NB4 (cell line): Measurements from ENCODE around the gene BARX1.
A peak's percentile ranks its signal among the peaks of the same experiment; 100 is the strongest.

ENCODE experiments used
- DNase-seq: peaks from one replicate; pipeline ENCODE4 v3.0.0; 2010; ENCODE audit warnings: low read depth
- H3K4me3 ChIP-seq: one replicate; pipeline ENCODE4 v1.5.1; 2011; ENCODE audit warnings: mild to moderate bottlenecking, low read depth, low read length, moderate library complexity
- MYC ChIP-seq: IDR thresholded peaks from 2 replicates; pipeline ENCODE4 v1.6.1; 2011; ENCODE audit warnings: low read depth, low read length
- POLR2A ChIP-seq: IDR thresholded peaks from 2 replicates; pipeline ENCODE4 v1.6.1; 2011; ENCODE audit warnings: mild to moderate bottlenecking; ENCODE audit not compliant: insufficient read length; ENCODE audit errors: extremely low read depth
- TF ChIP-seq, protein P1 (sequence below): IDR thresholded peaks from 2 replicates; pipeline ENCODE4 v1.6.1; 2011; ENCODE audit warnings: low read depth, low read length
- TF ChIP-seq, protein P2 (sequence below): IDR thresholded peaks from one replicate; pipeline ENCODE4 v1.5.1; 2012; ENCODE audit warnings: low read depth, low read length

Gene BARX1

GRCh38 chr9:93937193-93937592, 18.0 kb downstream of the BARX1 start:
- DNase-seq = no peak
- TF ChIP-seq POLR2A (no peak), MYC (no peak)
- TF ChIP-seq, protein P1, sequence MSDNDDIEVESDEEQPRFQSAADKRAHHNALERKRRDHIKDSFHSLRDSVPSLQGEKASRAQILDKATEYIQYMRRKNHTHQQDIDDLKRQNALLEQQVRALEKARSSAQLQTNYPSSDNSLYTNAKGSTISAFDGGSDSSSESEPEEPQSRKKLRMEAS = no peak
- TF ChIP-seq, protein P2, sequence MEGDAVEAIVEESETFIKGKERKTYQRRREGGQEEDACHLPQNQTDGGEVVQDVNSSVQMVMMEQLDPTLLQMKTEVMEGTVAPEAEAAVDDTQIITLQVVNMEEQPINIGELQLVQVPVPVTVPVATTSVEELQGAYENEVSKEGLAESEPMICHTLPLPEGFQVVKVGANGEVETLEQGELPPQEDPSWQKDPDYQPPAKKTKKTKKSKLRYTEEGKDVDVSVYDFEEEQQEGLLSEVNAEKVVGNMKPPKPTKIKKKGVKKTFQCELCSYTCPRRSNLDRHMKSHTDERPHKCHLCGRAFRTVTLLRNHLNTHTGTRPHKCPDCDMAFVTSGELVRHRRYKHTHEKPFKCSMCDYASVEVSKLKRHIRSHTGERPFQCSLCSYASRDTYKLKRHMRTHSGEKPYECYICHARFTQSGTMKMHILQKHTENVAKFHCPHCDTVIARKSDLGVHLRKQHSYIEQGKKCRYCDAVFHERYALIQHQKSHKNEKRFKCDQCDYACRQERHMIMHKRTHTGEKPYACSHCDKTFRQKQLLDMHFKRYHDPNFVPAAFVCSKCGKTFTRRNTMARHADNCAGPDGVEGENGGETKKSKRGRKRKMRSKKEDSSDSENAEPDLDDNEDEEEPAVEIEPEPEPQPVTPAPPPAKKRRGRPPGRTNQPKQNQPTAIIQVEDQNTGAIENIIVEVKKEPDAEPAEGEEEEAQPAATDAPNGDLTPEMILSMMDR = no peak
- no peak overlapping the region for H3K4me3 ChIP-seq

- H3K4me3 ChIP-seq = no peak overlapping the region
- DNase-seq = no peak
- TF ChIP-seq, protein P2 = no peak
- no peak for TF ChIP-seq POLR2A
These were observed 23.2 kb downstream of the BARX1 start for GRCh38 chr9:93931905-93932304.

DNA sequence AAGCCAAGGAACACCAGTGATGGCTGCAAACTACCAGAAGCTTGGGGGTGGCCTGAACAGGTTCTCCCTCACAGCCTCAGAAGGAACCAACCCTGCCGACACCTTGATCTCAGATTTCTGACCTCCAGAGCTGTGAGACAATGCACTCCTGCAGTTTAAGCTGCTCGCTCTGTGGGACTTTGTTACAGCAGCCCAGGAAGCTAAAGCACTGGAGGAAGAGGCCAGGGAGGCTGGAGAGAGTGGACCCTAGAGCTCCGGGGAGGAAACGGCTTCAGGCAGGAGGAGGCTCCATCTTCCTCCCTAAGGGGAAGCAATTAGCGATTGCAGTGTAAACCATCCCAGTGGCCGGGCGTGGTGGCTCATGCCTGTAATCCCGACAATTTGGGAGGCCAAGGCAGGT, 25.1 kb downstream of the BARX1 start:
- TF ChIP-seq POLR2A (no peak), MYC (no peak)
- TF ChIP-seq, protein P1 = no peak
- TF ChIP-seq, protein P2 = no peak
- DNase-seq = no peak

GRCh38 chr9:93929231-93929630, 25.9 kb downstream of the BARX1 start:
- no peak overlapping the region for H3K4me3 ChIP-seq
- peak; percentile 57 for DNase-seq
- TF ChIP-seq, protein P2 = no peak
- TF ChIP-seq POLR2A = no peak

More for the DNA sequence above, 25.1 kb downstream of the BARX1 start:
- H3K4me3 ChIP-seq = no peak overlapping the region

GRCh38 chr9:93922535-93922934, 32.6 kb downstream of the BARX1 start:
- no peak overlapping the region for H3K4me3 ChIP-seq
- TF ChIP-seq MYC = no peak
- TF ChIP-seq, protein P2 = no peak
- TF ChIP-seq, protein P1 = no peak
- no peak for TF ChIP-seq POLR2A
- no peak for DNase-seq

GRCh38 chr9:93920131-93920800, 34.9 kb downstream of the BARX1 start:
- no peak for DNase-seq
- TF ChIP-seq, protein P1 = no peak
- no peak for TF ChIP-seq MYC
- TF ChIP-seq POLR2A = no peak
- TF ChIP-seq, protein P2 = no peak

More at GRCh38 chr9:93920131-93920800, 34.9 kb downstream of the BARX1 start:
- H3K4me3 ChIP-seq = no peak overlapping the region
